IMR-90 (cell line): Measurements from ENCODE around the gene SAMSN1. TPM values are rescaled to one million over a fixed set of nuclear protein-coding genes. Genes with fewer than 3 reads are reported as not detected.
"Not testable (repeated sequence)": the region's sequence is repeated elsewhere in the genome, so short reads cannot be mapped to it uniquely, and the experiment has no call there.

Source experiments
- ATAC-seq: fragments of 200-7000 bp; cut with Tn5 transposase; 2 replicates; pipeline ENCODE4 v1.9.1; 2020; ENCODE audit warnings: low read depth, mild to moderate bottlenecking, moderate library complexity
- BruUV-seq: library from RNA; stranded (reverse); fragments of 400-500 nt; replicated peaks from 2 replicates; lab custom pipeline; 2021; lab: Mats Ljungman, UMichigan
- CTCF ChIA-PET: fragments of 300-600 bp; formaldehyde crosslinking; extraction: SDS; loops from one replicate; lab custom pipeline; 2021; ENCODE audit warnings: antibody characterized with exemption; lab: Yijun Ruan, JAX
- POLR2A ChIA-PET: fragments of 300-600 bp; sonication (Branson Sonifier 250); formaldehyde crosslinking; loops from one replicate; lab custom pipeline; 2022; ENCODE audit warnings: antibody characterized with exemption; ENCODE audit not compliant: unreplicated experiment; lab: Charles Lee
- DNase-seq: peaks from one replicate; pipeline ENCODE4 v3.0.0; 2013
- H2AFZ ChIP-seq: replicated peaks from 2 replicates; pipeline ENCODE3; 2013; ENCODE audit warnings: low read length, mild to moderate bottlenecking; ENCODE audit not compliant: poor library complexity
- H2AK5ac ChIP-seq: 2 replicates; pipeline ENCODE4 v1.6.1; 2013; ENCODE audit warnings: low read depth, low read length, inconsistent platforms
- H2AK9ac ChIP-seq: replicated peaks from 2 replicates; pipeline ENCODE3; 2013; ENCODE audit warnings: mild to moderate bottlenecking, low read depth, low read length, moderate library complexity; ENCODE audit not compliant: poor library complexity
- H2BK120ac ChIP-seq: 2 replicates; pipeline ENCODE4 v1.6.1; 2013; ENCODE audit warnings: low read depth, low read length, inconsistent platforms
- H2BK15ac ChIP-seq: 3 replicates; pipeline ENCODE4 v1.6.1; 2013; ENCODE audit warnings: low read depth, low read length, inconsistent platforms
- H2BK20ac ChIP-seq: 2 replicates; pipeline ENCODE4 v1.6.1; 2013; ENCODE audit warnings: low read depth, mild to moderate bottlenecking, inconsistent platforms, low read length, moderate library complexity
- H2BK5ac ChIP-seq: 2 replicates; pipeline ENCODE4 v1.6.1; 2013; ENCODE audit warnings: mild to moderate bottlenecking, low read depth, low read length, inconsistent platforms; ENCODE audit not compliant: poor library complexity, severe bottlenecking
- H3K14ac ChIP-seq: replicated peaks from 2 replicates; pipeline ENCODE4 v1.6.1; 2013; ENCODE audit warnings: low read depth, low read length, inconsistent platforms
- H3K18ac ChIP-seq: 2 replicates; pipeline ENCODE4 v1.6.1; 2013; ENCODE audit warnings: low read depth, low read length, control low read depth
- H3K23ac ChIP-seq: 2 replicates; pipeline ENCODE4 v1.6.1; 2013; ENCODE audit warnings: low read depth, low read length, inconsistent platforms
- H3K27ac ChIP-seq: 2 replicates; pipeline ENCODE4 v1.5.1; 2013; ENCODE audit warnings: mild to moderate bottlenecking, control low read depth, low read length; ENCODE audit not compliant: insufficient read depth
- H3K27me3 ChIP-seq: 2 replicates; pipeline ENCODE4 v1.6.1; 2013; ENCODE audit warnings: low read length; ENCODE audit not compliant: control insufficient read depth, insufficient read depth
- H3K36me3 ChIP-seq: 2 replicates; pipeline ENCODE4 v1.6.1; 2013; ENCODE audit warnings: low read length, mixed read lengths; ENCODE audit not compliant: control insufficient read depth, insufficient read depth
- H3K4ac ChIP-seq: 2 replicates; pipeline ENCODE4 v1.6.1; 2013; ENCODE audit warnings: low read depth, low read length, inconsistent platforms
- H3K4me1 ChIP-seq: 2 replicates; pipeline ENCODE4 v1.6.1; 2013; ENCODE audit warnings: low read length, mixed read lengths; ENCODE audit not compliant: control insufficient read depth, insufficient read depth
- H3K4me2 ChIP-seq: 2 replicates; pipeline ENCODE4 v1.6.1; 2013; ENCODE audit warnings: low read depth, mild to moderate bottlenecking, control low read depth, low read length, moderate library complexity
- H3K4me3 ChIP-seq: 2 replicates; pipeline ENCODE4 v1.5.1; 2013; ENCODE audit warnings: low read depth, mild to moderate bottlenecking, control low read depth, low read length, moderate library complexity; ENCODE audit not compliant: insufficient read depth
- H3K56ac ChIP-seq: 2 replicates; pipeline ENCODE4 v1.6.1; 2013; ENCODE audit warnings: low read length, inconsistent platforms; ENCODE audit not compliant: insufficient read depth; ENCODE audit errors: extremely low read depth
- H3K79me1 ChIP-seq, 2 experiments: 2 replicates each; pipeline ENCODE4 v1.6.1; 2013; ENCODE audit warnings: low read length in 2 of 2, inconsistent platforms in 1 of 2, low read depth in 1 of 2
- H3K9ac ChIP-seq: 2 replicates; pipeline ENCODE4 v1.6.1; 2013; ENCODE audit warnings: low read depth, low read length, control low read depth
- H3K9me1 ChIP-seq: 2 replicates; pipeline ENCODE4 v1.6.1; 2013; ENCODE audit warnings: low read length, inconsistent platforms; ENCODE audit not compliant: insufficient read depth
- H3K9me3 ChIP-seq: 2 replicates; pipeline ENCODE4 v1.6.1; 2013; ENCODE audit warnings: low read length; ENCODE audit not compliant: control insufficient read depth, insufficient read depth
- H4K20me1 ChIP-seq: 2 replicates; pipeline ENCODE4 v1.6.1; 2013; ENCODE audit warnings: low read length, inconsistent platforms; ENCODE audit not compliant: insufficient read depth
- H4K5ac ChIP-seq: 2 replicates; pipeline ENCODE4 v1.6.1; 2013; ENCODE audit warnings: mild to moderate bottlenecking, low read depth, low read length, control low read depth
- H4K8ac ChIP-seq, 2 experiments: 2 replicates each; pipeline ENCODE4 v1.6.1; 2013; ENCODE audit warnings: low read depth in 2 of 2, low read length in 2 of 2, control low read depth in 1 of 2, inconsistent platforms in 1 of 2
- H4K91ac ChIP-seq: 2 replicates; pipeline ENCODE4 v1.6.1; 2013; ENCODE audit warnings: low read depth, low read length, inconsistent platforms; ENCODE audit not compliant: insufficient read depth
- CHD1 ChIP-seq: IDR thresholded peaks from 2 replicates; pipeline ENCODE4 v1.6.1; 2012; ENCODE audit warnings: low read depth, low read length, improper control_type of control experiment
- SMC3 ChIP-seq: fragments of 150-350 bp; IDR thresholded peaks from 2 replicates; pipeline ENCODE4 v1.6.1; 2016; ENCODE audit warnings: low read depth, mild to moderate bottlenecking, antibody characterized with exemption, low read length, moderate library complexity
- WGBS, 2 experiments: methylation state at CpG; one replicate each; pipeline versions ENCODE4 v1.1.5 to v1.1.7; 2013; ENCODE audit warnings: missing lambda C conversion rate in 2 of 2; ENCODE audit not compliant: insufficient read length in 1 of 2; ENCODE audit errors: extremely low coverage in 2 of 2; 5-methylcytosine and 5-hydroxymethylcytosine counted together
- dilution Hi-C: fragments of 300-500 bp; cut with HindIII; formaldehyde crosslinking; loops from one replicate; pipeline ENCODE4 v1.14.3; 2018; ENCODE audit warnings: low sequenced_read_pairs; ENCODE audit not compliant: unreplicated experiment
- in situ Hi-C: fragments of 300-500 bp; cut with MboI; formaldehyde crosslinking; loops from 3 replicates; pipeline ENCODE4 v1.14.3; 2019; ENCODE audit warnings: low sequenced_read_pairs, inconsistent platforms, mixed read lengths
- intact Hi-C: fragments of 100-400 bp; cut with micrococcal nuclease; formaldehyde crosslinking; loops from 2 replicates; pipeline ENCODE4 v1.10.0; 2022
- polyA plus RNA-seq, 3 experiments: library from polyadenylated mRNA; depleted of rRNA; stranded (reverse); fragments of >200 nt; gene quantifications; 2 replicates each; pipeline ENCODE4 v1.2.3, GENCODE V29; 2012; ENCODE audit warnings: low replicate concordance in 1 of 3
- total RNA-seq: library from RNA; depleted of rRNA; stranded (reverse); fragments of >200 nt; gene quantifications from 2 replicates; pipeline ENCODE4 v1.2.3, GENCODE V29; 2012
- TF ChIP-seq, protein P1 (sequence below): conservative IDR thresholded peaks from 2 replicates; pipeline ENCODE4 v1.5.1; 2012; ENCODE audit warnings: mild to moderate bottlenecking, low read depth, low read length, improper control_type of control experiment

The SAMSN1 gene
- total and polyA plus RNA-seq, 2 of the 4 experiments (the other 2 are of a cell fraction): not detected

DNA sequence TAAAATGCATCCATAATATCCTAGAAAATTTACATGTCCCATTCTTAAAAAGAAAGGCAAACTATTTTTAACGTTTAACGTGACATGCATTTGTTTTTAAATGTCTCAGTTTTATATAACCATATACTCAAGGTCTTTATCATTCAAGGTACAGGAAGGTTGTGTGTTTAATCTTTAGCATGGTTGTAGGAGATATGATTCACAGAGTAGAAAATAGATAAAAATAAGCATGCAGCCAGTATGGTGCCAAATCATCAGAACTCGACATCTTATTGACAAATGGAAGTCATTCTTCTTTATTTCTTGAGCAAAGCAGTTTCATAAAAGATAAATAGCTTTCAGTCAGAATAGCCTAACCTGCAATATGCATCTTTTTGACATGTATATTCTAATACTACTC is 51.0 kb downstream of the SAMSN1 start:
- Histone ChIP-seq H3K18ac (no peak overlapping the region), H2BK15ac (no peak overlapping the region), H3K36me3 (no peaks in the 10 kb centered on the region), H3K4me1 (no peaks in the 10 kb centered on the region), H3K23ac (no peak overlapping the region), H3K4me3 (no peak overlapping the region), H3K4me2 (no peak overlapping the region), H2AK9ac (no peak overlapping the region), H3K14ac (no peak overlapping the region), H3K9me3 (no peaks in the 10 kb centered on the region), H3K9ac (no peak overlapping the region), H2BK5ac (no peak overlapping the region), H3K27me3 (no peaks in the 10 kb centered on the region), H2BK20ac (no peak overlapping the region), H4K8ac (no peak overlapping the region), H2AFZ (no peak overlapping the region), H3K9me1 (no peaks in the 10 kb centered on the region), H3K56ac (no peak overlapping the region), H4K91ac (no peak overlapping the region), H4K20me1 (no peaks in the 10 kb centered on the region), H3K4ac (no peak overlapping the region), H3K79me1 (no peaks in the 10 kb centered on the region), H4K5ac (no peak overlapping the region), H3K27ac (no peak overlapping the region), H2AK5ac (no peak overlapping the region), H2BK120ac (no peak overlapping the region)
- in situ Hi-C loops (no loop called here), dilution Hi-C loops (no loop called here), intact Hi-C loops (no loop called here)
- no CpG with 5 or more reads among the region's 3 CpGs for WGBS, 2 experiments
- ATAC-seq (no peak), DNase-seq (no peak)
- TF ChIP-seq, protein P1, sequence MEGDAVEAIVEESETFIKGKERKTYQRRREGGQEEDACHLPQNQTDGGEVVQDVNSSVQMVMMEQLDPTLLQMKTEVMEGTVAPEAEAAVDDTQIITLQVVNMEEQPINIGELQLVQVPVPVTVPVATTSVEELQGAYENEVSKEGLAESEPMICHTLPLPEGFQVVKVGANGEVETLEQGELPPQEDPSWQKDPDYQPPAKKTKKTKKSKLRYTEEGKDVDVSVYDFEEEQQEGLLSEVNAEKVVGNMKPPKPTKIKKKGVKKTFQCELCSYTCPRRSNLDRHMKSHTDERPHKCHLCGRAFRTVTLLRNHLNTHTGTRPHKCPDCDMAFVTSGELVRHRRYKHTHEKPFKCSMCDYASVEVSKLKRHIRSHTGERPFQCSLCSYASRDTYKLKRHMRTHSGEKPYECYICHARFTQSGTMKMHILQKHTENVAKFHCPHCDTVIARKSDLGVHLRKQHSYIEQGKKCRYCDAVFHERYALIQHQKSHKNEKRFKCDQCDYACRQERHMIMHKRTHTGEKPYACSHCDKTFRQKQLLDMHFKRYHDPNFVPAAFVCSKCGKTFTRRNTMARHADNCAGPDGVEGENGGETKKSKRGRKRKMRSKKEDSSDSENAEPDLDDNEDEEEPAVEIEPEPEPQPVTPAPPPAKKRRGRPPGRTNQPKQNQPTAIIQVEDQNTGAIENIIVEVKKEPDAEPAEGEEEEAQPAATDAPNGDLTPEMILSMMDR: no peak
- TF ChIP-seq CHD1 (no peak), SMC3 (no peak)
- ChIA-PET CTCF (no interaction called here), POLR2A (no interaction called here)
- BruUV-seq: no TSS peak

- H3K56ac ChIP-seq, intact Hi-C loops, H3K27me3 ChIP-seq, H3K9me3 ChIP-seq, H3K23ac ChIP-seq, H2AK9ac ChIP-seq, H3K27ac ChIP-seq, H3K4me1 ChIP-seq, POLR2A ChIA-PET, H3K9ac ChIP-seq, H2BK15ac ChIP-seq, DNase-seq, H3K36me3 ChIP-seq, H4K20me1 ChIP-seq, H2BK5ac ChIP-seq, ATAC-seq, CTCF ChIA-PET, H4K91ac ChIP-seq, H4K8ac ChIP-seq, H4K5ac ChIP-seq, BruUV-seq, H3K79me1 ChIP-seq, H3K4ac ChIP-seq, H3K9me1 ChIP-seq, H2BK20ac ChIP-seq, H2BK120ac ChIP-seq, in situ Hi-C loops, H3K18ac ChIP-seq, H2AK5ac ChIP-seq, H3K4me2 ChIP-seq, dilution Hi-C loops, H2AFZ ChIP-seq, H3K4me3 ChIP-seq, H3K14ac ChIP-seq: not testable (repeated sequence)
- no CpG with 5 or more reads among the region's 1 CpG for WGBS, 2 experiments
Observed at GRCh38 chr21:14494181-14494580, 51.9 kb downstream of the SAMSN1 start.
